ENCODE results near the gene KIF3B. TPM values are rescaled to one million over a fixed set of nuclear protein-coding genes. Genes with fewer than 3 reads are reported as not detected.

The KIF3B gene
- polyA plus RNA-seq, 1 donor (not counting 4 experiments of a cell fraction or from before 2014, with no cell fraction given), result 20.3 TPM

DNA sequence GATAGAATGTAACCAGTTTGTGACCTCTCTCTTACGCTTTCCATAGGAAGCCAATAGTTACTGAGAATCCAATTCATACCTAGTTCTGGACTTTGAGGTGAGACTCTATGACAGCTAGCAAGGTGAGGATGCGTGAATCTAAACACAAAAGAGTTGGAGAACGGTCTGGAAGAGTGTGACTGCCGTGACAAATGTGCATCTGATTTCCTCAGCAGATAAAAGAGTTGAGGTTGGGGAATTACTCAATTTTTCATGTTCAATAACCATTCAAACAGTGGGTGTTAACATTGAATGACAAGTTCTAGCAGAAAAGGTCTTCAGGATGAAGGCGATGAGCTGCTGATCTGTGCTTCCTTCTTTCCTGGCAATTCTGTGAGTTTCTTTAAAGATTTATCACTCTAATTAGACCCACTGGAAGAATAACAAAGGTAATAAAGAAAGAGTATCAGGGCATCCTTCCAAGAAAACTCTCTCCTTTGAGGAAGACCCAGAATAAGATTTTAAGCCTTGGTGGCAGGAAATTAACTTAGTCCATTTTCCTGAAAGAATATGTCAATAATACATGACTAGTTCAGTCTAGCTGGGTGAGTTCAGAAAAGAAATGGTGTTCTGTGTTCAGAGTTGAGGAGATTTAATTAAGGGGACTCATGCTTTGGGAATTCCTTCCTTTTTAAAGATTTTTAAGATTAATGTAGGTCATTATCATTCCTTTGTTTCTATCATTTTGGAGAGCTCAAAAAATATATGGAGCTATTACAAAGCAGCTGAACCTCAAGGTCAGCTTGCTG, 24.5 kb downstream of the KIF3B start:
- no peaks in the 10 kb centered on the region for H3K9me3 ChIP-seq (ENCODE audit: control insufficient read depth, low read depth, low read length)
- no peak for FAIRE-seq
- dilution Hi-C loops (cut with MboI; ENCODE audit: extremely low pct_ligation_motif_present, low sequenced_read_pairs), result no loop called here

DNA sequence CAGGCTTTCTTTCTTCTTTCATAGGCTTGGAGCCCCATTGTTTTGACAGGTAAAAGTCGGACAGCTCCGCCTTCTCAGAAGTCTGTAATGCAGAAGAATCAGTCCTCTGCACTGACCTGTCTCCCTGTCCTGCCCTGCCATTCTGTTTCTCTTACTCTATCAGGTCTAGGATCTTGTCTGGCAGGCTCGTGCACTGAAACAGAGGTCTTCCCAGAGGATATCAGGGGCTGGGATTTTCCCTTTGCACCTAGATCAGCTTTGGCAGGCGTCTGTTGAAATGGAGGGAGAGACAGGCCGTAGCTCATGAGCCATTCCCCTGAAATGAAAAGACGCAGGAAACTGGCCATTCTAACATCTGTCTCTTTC, 25.0 kb downstream of the KIF3B start:
- dilution Hi-C loops (cut with MboI; ENCODE audit: extremely low pct_ligation_motif_present, low sequenced_read_pairs), result no loop called here
- no peak overlapping the region for H3K27ac ChIP-seq (ENCODE audit: control insufficient read depth, insufficient read depth, low read length)
- peaks cover 0 to 3% of the 10 kb centered on the region in 2 experiments for H3K36me3 ChIP-seq (ENCODE audit: control insufficient read depth in 2 of 2, extremely low read depth in 1 of 2, insufficient read depth in 2 of 2, low read length in 2 of 2)
- no peaks in the 10 kb centered on the region for H3K4me1 ChIP-seq (ENCODE audit: control insufficient read depth, extremely low read depth, insufficient read depth, low read length)
- H3K9ac ChIP-seq (ENCODE audit: control insufficient read depth, extremely low read depth, insufficient read depth, low read length), result no peak overlapping the region
- peaks cover 2% of the 10 kb centered on the region for H3K79me2 ChIP-seq (ENCODE audit: control insufficient read depth, insufficient read depth, low read length)
- no peak for FAIRE-seq
- no peak for TF ChIP-seq EZH2 (IDR thresholded peaks at IDR 0.05; ENCODE audit: low read length)
- TF ChIP-seq, protein P1, sequence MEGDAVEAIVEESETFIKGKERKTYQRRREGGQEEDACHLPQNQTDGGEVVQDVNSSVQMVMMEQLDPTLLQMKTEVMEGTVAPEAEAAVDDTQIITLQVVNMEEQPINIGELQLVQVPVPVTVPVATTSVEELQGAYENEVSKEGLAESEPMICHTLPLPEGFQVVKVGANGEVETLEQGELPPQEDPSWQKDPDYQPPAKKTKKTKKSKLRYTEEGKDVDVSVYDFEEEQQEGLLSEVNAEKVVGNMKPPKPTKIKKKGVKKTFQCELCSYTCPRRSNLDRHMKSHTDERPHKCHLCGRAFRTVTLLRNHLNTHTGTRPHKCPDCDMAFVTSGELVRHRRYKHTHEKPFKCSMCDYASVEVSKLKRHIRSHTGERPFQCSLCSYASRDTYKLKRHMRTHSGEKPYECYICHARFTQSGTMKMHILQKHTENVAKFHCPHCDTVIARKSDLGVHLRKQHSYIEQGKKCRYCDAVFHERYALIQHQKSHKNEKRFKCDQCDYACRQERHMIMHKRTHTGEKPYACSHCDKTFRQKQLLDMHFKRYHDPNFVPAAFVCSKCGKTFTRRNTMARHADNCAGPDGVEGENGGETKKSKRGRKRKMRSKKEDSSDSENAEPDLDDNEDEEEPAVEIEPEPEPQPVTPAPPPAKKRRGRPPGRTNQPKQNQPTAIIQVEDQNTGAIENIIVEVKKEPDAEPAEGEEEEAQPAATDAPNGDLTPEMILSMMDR (optimal IDR thresholded peaks at IDR 0.05 in 1 of 3, IDR thresholded peaks at IDR 0.05 in 1 of 3, conservative IDR thresholded peaks at IDR 0.05 in 1 of 3; ENCODE audit: extremely low read depth in 1 of 3, insufficient read depth in 2 of 3, low read length in 3 of 3), result no peak
- no peaks in the 10 kb centered on the region for H4K20me1 ChIP-seq (ENCODE audit: control insufficient read depth, extremely low read depth, insufficient read depth, low read length)
- H3K4me2 ChIP-seq (ENCODE audit: control insufficient read depth, extremely low read depth, insufficient read depth, low read depth, low read length), result no peak overlapping the region
- H3K27me3 ChIP-seq (ENCODE audit: control insufficient read depth, extremely low read depth, insufficient read depth, low read length), result no peaks in the 10 kb centered on the region
- no peak overlapping the region for H2AFZ ChIP-seq (ENCODE audit: control insufficient read depth, low read length)
- H3K9me1 ChIP-seq (ENCODE audit: control insufficient read depth, extremely low read depth, insufficient read depth, low read length), result no peaks in the 10 kb centered on the region
- H3K9me3 ChIP-seq (ENCODE audit: control insufficient read depth, low read depth, low read length), result no peaks in the 10 kb centered on the region
- no peak overlapping the region for H3K4me3 ChIP-seq (ENCODE audit: control insufficient read depth in 2 of 3, extremely low read depth in 1 of 3, insufficient read depth in 2 of 3, low read depth in 1 of 3, low read length in 3 of 3)
- no peak for DNase-seq (ENCODE audit: low read depth, low spot score)

More for the DNA sequence above, 24.5 kb downstream of the KIF3B start:
- H3K9me1 ChIP-seq (ENCODE audit: control insufficient read depth, extremely low read depth, insufficient read depth, low read length), result no peaks in the 10 kb centered on the region
- no peak overlapping the region for H3K27ac ChIP-seq (ENCODE audit: control insufficient read depth, insufficient read depth, low read length)
- H3K79me2 ChIP-seq (ENCODE audit: control insufficient read depth, insufficient read depth, low read length), result peaks cover 6% of the 10 kb centered on the region
- peaks cover 0 to 3% of the 10 kb centered on the region in 2 experiments for H3K36me3 ChIP-seq (ENCODE audit: control insufficient read depth in 2 of 2, extremely low read depth in 1 of 2, insufficient read depth in 2 of 2, low read length in 2 of 2)
- TF ChIP-seq EZH2 (IDR thresholded peaks at IDR 0.05; ENCODE audit: low read length), result no peak
- TF ChIP-seq, protein P1 (optimal IDR thresholded peaks at IDR 0.05 in 1 of 3, IDR thresholded peaks at IDR 0.05 in 1 of 3, conservative IDR thresholded peaks at IDR 0.05 in 1 of 3; ENCODE audit: extremely low read depth in 1 of 3, insufficient read depth in 2 of 3, low read length in 3 of 3), result no peak
- no peak overlapping the region for H3K9ac ChIP-seq (ENCODE audit: control insufficient read depth, extremely low read depth, insufficient read depth, low read length)
- no peaks in the 10 kb centered on the region for H3K27me3 ChIP-seq (ENCODE audit: control insufficient read depth, extremely low read depth, insufficient read depth, low read length)
- no peak overlapping the region for H3K4me3 ChIP-seq (ENCODE audit: control insufficient read depth in 2 of 3, extremely low read depth in 1 of 3, insufficient read depth in 2 of 3, low read depth in 1 of 3, low read length in 3 of 3)
- DNase-seq (ENCODE audit: low read depth, low spot score), result no peak
- H3K4me1 ChIP-seq (ENCODE audit: control insufficient read depth, extremely low read depth, insufficient read depth, low read length), result no peaks in the 10 kb centered on the region
- no peak overlapping the region for H2AFZ ChIP-seq (ENCODE audit: control insufficient read depth, low read length)
- H3K4me2 ChIP-seq (ENCODE audit: control insufficient read depth, extremely low read depth, insufficient read depth, low read depth, low read length), result no peak overlapping the region
- no peaks in the 10 kb centered on the region for H4K20me1 ChIP-seq (ENCODE audit: control insufficient read depth, extremely low read depth, insufficient read depth, low read length)

Measured in keratinocyte (primary cell).